HG03135 (cell line): ENCODE measurements around the gene VSTM2B.

ENCODE experiments used
- ATAC-seq: cut with Tn5 transposase; IDR thresholded peaks from one replicate; pipeline ENCODE4 v1.9.1; 2021; ENCODE audit warnings: mild to moderate bottlenecking, moderate library complexity; ENCODE audit not compliant: unreplicated experiment

The VSTM2B gene

GRCh38 chr19:29515233-29515619, 10.6 kb upstream of the VSTM2B start:
- ATAC-seq: no peak

- no peak for ATAC-seq
These were observed 10.0 kb upstream of the VSTM2B start for GRCh38 chr19:29515706-29516357.

GRCh38 chr19:29516358-29516725, 9.5 kb upstream of the VSTM2B start:
- no peak for ATAC-seq

- no peak for ATAC-seq
These were observed 8.9 kb upstream of the VSTM2B start for GRCh38 chr19:29516821-29517395.

- no peak for ATAC-seq
These were observed 8.4 kb upstream of the VSTM2B start for GRCh38 chr19:29517412-29517811.

GRCh38 chr19:29517946-29518345, 7.8 kb upstream of the VSTM2B start:
- ATAC-seq: no peak

- no peak for ATAC-seq
These were observed 6.6 kb upstream of the VSTM2B start for GRCh38 chr19:29519146-29519545.

- ATAC-seq: no peak
These were observed 5.9 kb upstream of the VSTM2B start for GRCh38 chr19:29519931-29520330.

- ATAC-seq: no peak
These were observed 5.4 kb upstream of the VSTM2B start for GRCh38 chr19:29520390-29520789.

- no peak for ATAC-seq
These were observed 4.3 kb upstream of the VSTM2B start for GRCh38 chr19:29521291-29522075.

GRCh38 chr19:29523568-29523967, 2.2 kb upstream of the VSTM2B start:
- no peak for ATAC-seq

GRCh38 chr19:29524201-29524911, 1.4 kb upstream of the VSTM2B start:
- ATAC-seq: no peak

- ATAC-seq: no peak
These were observed 622 bp upstream of the VSTM2B start for GRCh38 chr19:29524912-29525831.

- no peak for ATAC-seq
These were observed 1.1 kb downstream of the VSTM2B start for GRCh38 chr19:29526730-29527499.

GRCh38 chr19:29527500-29528328, 1.9 kb downstream of the VSTM2B start:
- ATAC-seq: no peak

GRCh38 chr19:29528350-29528945, 2.7 kb downstream of the VSTM2B start:
- no peak for ATAC-seq

- ATAC-seq: no peak
These were observed 3.3 kb downstream of the VSTM2B start for GRCh38 chr19:29528946-29529645.
